Liver (tissue), 9 donors: ENCODE data around the gene SIK3. TPM values are rescaled to one million over a fixed set of nuclear protein-coding genes. Genes with fewer than 3 reads are reported as not detected.

ENCODE experiments used
- DNase-seq: peaks from one replicate; pipeline ENCODE4 v3.0.0-alpha.2; 2017; ENCODE audit warnings: low spot score
- H3K27ac ChIP-seq, 2 donors: one replicate each; pipeline ENCODE4 v1.7.0; 2013; ENCODE audit warnings: inconsistent platforms in 2 of 2, low read length in 2 of 2, control low read depth in 1 of 2, low read depth in 1 of 2, mild to moderate bottlenecking in 1 of 2
- H3K27me3 ChIP-seq, 4 donors: one replicate each; pipeline versions ENCODE4 v1.6.1 to v1.7.0; 2013; ENCODE audit warnings: low read length in 3 of 4, inconsistent platforms in 1 of 4, mild to moderate bottlenecking in 1 of 4, moderate library complexity in 1 of 4; ENCODE audit not compliant: control insufficient read depth in 4 of 4, insufficient read depth in 4 of 4
- H3K36me3 ChIP-seq, 4 donors: one replicate each; pipeline versions ENCODE4 v1.6.1 to v1.7.0; 2013; ENCODE audit warnings: low read length in 3 of 4, mild to moderate bottlenecking in 3 of 4, low read depth in 1 of 4, moderate library complexity in 1 of 4; ENCODE audit not compliant: control insufficient read depth in 4 of 4, insufficient read depth in 3 of 4
- H3K4me1 ChIP-seq, 4 donors: one replicate each; pipeline versions ENCODE4 v1.6.1 to v1.7.0; 2013; ENCODE audit warnings: low read length in 3 of 4, mild to moderate bottlenecking in 3 of 4, moderate library complexity in 1 of 4; ENCODE audit not compliant: control insufficient read depth in 4 of 4, insufficient read depth in 4 of 4
- H3K4me3 ChIP-seq, 3 donors: one replicate each; pipeline versions ENCODE4 v1.6.1 to v1.7.0; 2013; ENCODE audit warnings: low read length in 3 of 3, control low read depth in 1 of 3, low read depth in 1 of 3, mild to moderate bottlenecking in 1 of 3
- H3K9ac ChIP-seq, 2 donors: one replicate each; pipeline ENCODE4 v1.7.0; 2013; ENCODE audit warnings: low read length in 2 of 2, mild to moderate bottlenecking in 2 of 2, moderate library complexity in 2 of 2, control low read depth in 1 of 2, low read depth in 1 of 2
- H3K9me3 ChIP-seq, 4 donors: one replicate each; pipeline versions ENCODE4 v1.6.1 to v1.7.0; 2013; ENCODE audit warnings: low read length in 3 of 4; ENCODE audit not compliant: control insufficient read depth in 4 of 4
- EGR1 ChIP-seq, 2 donors: IDR thresholded peaks; 2 replicates each; pipeline ENCODE4 v1.6.1; 2016 to 2018; ENCODE audit warnings: antibody characterized with exemption in 2 of 2, low read depth in 2 of 2
- FOXA1 ChIP-seq: IDR thresholded peaks from 2 replicates; pipeline ENCODE4 v1.6.1; 2016; ENCODE audit warnings: antibody characterized with exemption
- FOXA2 ChIP-seq: IDR thresholded peaks from 2 replicates; pipeline ENCODE4 v1.6.1; 2016; ENCODE audit warnings: antibody characterized with exemption
- GABPA ChIP-seq, 2 donors: IDR thresholded peaks in 1 of 2; conservative IDR thresholded peaks in 1 of 2; 2 replicates each; pipeline ENCODE4 v1.6.1; 2016; ENCODE audit warnings: antibody characterized with exemption in 2 of 2, mild to moderate bottlenecking in 1 of 2, moderate library complexity in 1 of 2
- HNF4A ChIP-seq, 2 donors: conservative IDR thresholded peaks; 2 replicates each; pipeline ENCODE4 v1.6.1; 2016; ENCODE audit warnings: antibody characterized with exemption in 2 of 2, mild to moderate bottlenecking in 2 of 2
- HNF4G ChIP-seq: IDR thresholded peaks from 2 replicates; pipeline ENCODE4 v1.6.1; 2016; ENCODE audit warnings: antibody characterized with exemption
- JUND ChIP-seq, 2 donors: IDR thresholded peaks; 2 replicates each; pipeline ENCODE4 v1.6.1; 2016; ENCODE audit warnings: antibody characterized with exemption in 2 of 2
- NR2F2 ChIP-seq: IDR thresholded peaks from 2 replicates; pipeline ENCODE4 v1.6.1; 2016; ENCODE audit warnings: antibody characterized with exemption
- RAD21 ChIP-seq, 2 donors: IDR thresholded peaks; 2 replicates each; pipeline ENCODE4 v1.6.1; 2016; ENCODE audit warnings: antibody characterized with exemption in 2 of 2, mild to moderate bottlenecking in 2 of 2
- REST ChIP-seq: IDR thresholded peaks from 2 replicates; pipeline ENCODE4 v1.6.1; 2016; ENCODE audit warnings: antibody characterized with exemption, mild to moderate bottlenecking
- RXRA ChIP-seq, 2 donors: IDR thresholded peaks; 2 replicates each; pipeline ENCODE4 v1.6.1; 2017 to 2018; ENCODE audit warnings: antibody characterized with exemption in 2 of 2, mild to moderate bottlenecking in 1 of 2
- SP1 ChIP-seq: IDR thresholded peaks from 2 replicates; pipeline ENCODE4 v1.6.1; 2018; ENCODE audit warnings: antibody characterized with exemption, mild to moderate bottlenecking
- TAF1 ChIP-seq: conservative IDR thresholded peaks from 2 replicates; pipeline ENCODE4 v1.6.1; 2016; ENCODE audit warnings: antibody characterized with exemption, mild to moderate bottlenecking
- YY1 ChIP-seq: IDR thresholded peaks from 2 replicates; pipeline ENCODE4 v1.6.1; 2016; ENCODE audit warnings: antibody characterized with exemption, mild to moderate bottlenecking
- WGBS: extraction: QIAGEN DNeasy Blood & Tissue Kit; methylation state at CpG from one replicate; pipeline ENCODE4 v1.1.7; 2013; 5-methylcytosine and 5-hydroxymethylcytosine counted together
- polyA plus RNA-seq, 2 donors: library from polyadenylated mRNA; stranded (reverse) in 1 of 2; unstranded in 1 of 2; fragments of 200-250 nt in 1 of 2; fragments of >200 nt in 1 of 2; fragmentation: Nextera tagmentation in 1 of 2; extraction: Ambion mirVana in 1 of 2; gene quantifications; one replicate each; pipeline versions ENCODE4 v1.2.1 to v1.2.3, GENCODE V29; 2013 to 2015
- total RNA-seq, 2 donors: library from RNA; depleted of rRNA; stranded (reverse); fragments of >200 nt; gene quantifications; one replicate each; pipeline ENCODE4 v1.2.3, GENCODE V29; 2014
- TF ChIP-seq, protein P1 (sequence below): IDR thresholded peaks from 2 replicates; pipeline ENCODE4 v1.6.1; 2016; ENCODE audit warnings: antibody characterized with exemption
- TF ChIP-seq, protein P2 (sequence below): IDR thresholded peaks from 2 replicates; pipeline ENCODE4 v1.6.1; 2016; ENCODE audit warnings: antibody characterized with exemption
- TF ChIP-seq, protein P3 (sequence below): fragments of 150-350 bp; IDR thresholded peaks from 2 replicates; pipeline ENCODE4 v1.5.1; 2017; ENCODE audit warnings: improper control_type of control experiment, low read depth, low read length; ENCODE audit not compliant: missing input control
- TF ChIP-seq, protein P4 (sequence below): IDR thresholded peaks from 2 replicates; pipeline ENCODE4 v1.6.1; 2016; ENCODE audit warnings: antibody characterized with exemption
- donor health status: healthy.
- donor health status: healthy.
- donor health status: healthy.
- donor health status: healthy.
- donor health status: healthy.

SIK3 gene
- total and polyA plus RNA-seq, 4 donors: 6.9 to 52.4 (median 14.4) TPM

GRCh38 chr11:116935089-116935488 lies 163.1 kb downstream of the SIK3 start:
- TF ChIP-seq NR2F2: no peak
- no peak for TF ChIP-seq TAF1
- TF ChIP-seq, protein P1, sequence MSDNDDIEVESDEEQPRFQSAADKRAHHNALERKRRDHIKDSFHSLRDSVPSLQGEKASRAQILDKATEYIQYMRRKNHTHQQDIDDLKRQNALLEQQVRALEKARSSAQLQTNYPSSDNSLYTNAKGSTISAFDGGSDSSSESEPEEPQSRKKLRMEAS: no peak
- TF ChIP-seq HNF4A (conservative IDR thresholded peaks at IDR 0.05): no peak
- TF ChIP-seq RAD21 (IDR thresholded peaks at IDR 0.05): no peak
- TF ChIP-seq RXRA (IDR thresholded peaks at IDR 0.05): no peak
- TF ChIP-seq, protein P2, sequence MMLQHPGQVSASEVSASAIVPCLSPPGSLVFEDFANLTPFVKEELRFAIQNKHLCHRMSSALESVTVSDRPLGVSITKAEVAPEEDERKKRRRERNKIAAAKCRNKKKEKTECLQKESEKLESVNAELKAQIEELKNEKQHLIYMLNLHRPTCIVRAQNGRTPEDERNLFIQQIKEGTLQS: no peak
- TF ChIP-seq REST: no peak
- TF ChIP-seq FOXA2: no peak
- TF ChIP-seq, protein P3, sequence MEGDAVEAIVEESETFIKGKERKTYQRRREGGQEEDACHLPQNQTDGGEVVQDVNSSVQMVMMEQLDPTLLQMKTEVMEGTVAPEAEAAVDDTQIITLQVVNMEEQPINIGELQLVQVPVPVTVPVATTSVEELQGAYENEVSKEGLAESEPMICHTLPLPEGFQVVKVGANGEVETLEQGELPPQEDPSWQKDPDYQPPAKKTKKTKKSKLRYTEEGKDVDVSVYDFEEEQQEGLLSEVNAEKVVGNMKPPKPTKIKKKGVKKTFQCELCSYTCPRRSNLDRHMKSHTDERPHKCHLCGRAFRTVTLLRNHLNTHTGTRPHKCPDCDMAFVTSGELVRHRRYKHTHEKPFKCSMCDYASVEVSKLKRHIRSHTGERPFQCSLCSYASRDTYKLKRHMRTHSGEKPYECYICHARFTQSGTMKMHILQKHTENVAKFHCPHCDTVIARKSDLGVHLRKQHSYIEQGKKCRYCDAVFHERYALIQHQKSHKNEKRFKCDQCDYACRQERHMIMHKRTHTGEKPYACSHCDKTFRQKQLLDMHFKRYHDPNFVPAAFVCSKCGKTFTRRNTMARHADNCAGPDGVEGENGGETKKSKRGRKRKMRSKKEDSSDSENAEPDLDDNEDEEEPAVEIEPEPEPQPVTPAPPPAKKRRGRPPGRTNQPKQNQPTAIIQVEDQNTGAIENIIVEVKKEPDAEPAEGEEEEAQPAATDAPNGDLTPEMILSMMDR: no peak
- no peak for TF ChIP-seq EGR1 (IDR thresholded peaks at IDR 0.05; ENCODE audit: low read depth in 2 of 2)
- no peak for TF ChIP-seq GABPA (IDR thresholded peaks at IDR 0.05 in 1 of 2, conservative IDR thresholded peaks at IDR 0.05 in 1 of 2)
- no peak for TF ChIP-seq FOXA1
- no peak for TF ChIP-seq YY1
- Histone ChIP-seq H3K9ac (no peak overlapping the region), H3K4me3 (no peak overlapping the region), H3K27ac (no peak overlapping the region), H3K4me1 (peaks cover 6 to 25% (median 9%) of the 10 kb centered on the region in 4 donors), H3K27me3 (no peaks in the 10 kb centered on the region), H3K9me3 (no peaks in the 10 kb centered on the region), H3K36me3 (no peaks in the 10 kb centered on the region)
- WGBS: 100% methylated on average over 1 of the region's 1 CpG
- no peak for DNase-seq

DNA sequence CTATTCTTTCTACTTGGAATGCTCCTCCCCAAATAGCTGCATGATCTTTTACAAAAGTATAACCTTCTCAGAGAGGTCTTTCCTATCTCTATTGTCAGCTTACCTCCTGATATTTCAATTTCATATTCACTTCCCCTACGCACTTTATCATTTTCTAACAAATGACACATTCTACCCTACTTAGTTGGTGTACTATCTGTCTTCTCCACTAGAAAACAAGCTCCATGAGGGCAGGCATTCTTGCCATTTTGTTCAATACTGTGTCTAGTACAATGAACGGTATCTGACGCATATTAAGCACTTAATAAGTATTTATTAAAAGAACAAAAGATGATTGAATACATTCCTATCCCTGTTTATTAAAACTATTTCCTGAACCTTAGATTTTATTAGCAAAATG lies 164.3 kb downstream of the SIK3 start:
- Histone ChIP-seq H3K27ac (no peak overlapping the region), H3K9me3 (no peaks in the 10 kb centered on the region), H3K36me3 (no peaks in the 10 kb centered on the region), H3K4me3 (no peak overlapping the region), H3K27me3 (no peaks in the 10 kb centered on the region), H3K9ac (no peak overlapping the region), H3K4me1 (peaks cover 6 to 36% (median 20%) of the 10 kb centered on the region in 4 donors)
- no peak for DNase-seq
- 97% methylated on average over 3 of the region's 3 CpGs for WGBS
- TF ChIP-seq, protein P4, sequence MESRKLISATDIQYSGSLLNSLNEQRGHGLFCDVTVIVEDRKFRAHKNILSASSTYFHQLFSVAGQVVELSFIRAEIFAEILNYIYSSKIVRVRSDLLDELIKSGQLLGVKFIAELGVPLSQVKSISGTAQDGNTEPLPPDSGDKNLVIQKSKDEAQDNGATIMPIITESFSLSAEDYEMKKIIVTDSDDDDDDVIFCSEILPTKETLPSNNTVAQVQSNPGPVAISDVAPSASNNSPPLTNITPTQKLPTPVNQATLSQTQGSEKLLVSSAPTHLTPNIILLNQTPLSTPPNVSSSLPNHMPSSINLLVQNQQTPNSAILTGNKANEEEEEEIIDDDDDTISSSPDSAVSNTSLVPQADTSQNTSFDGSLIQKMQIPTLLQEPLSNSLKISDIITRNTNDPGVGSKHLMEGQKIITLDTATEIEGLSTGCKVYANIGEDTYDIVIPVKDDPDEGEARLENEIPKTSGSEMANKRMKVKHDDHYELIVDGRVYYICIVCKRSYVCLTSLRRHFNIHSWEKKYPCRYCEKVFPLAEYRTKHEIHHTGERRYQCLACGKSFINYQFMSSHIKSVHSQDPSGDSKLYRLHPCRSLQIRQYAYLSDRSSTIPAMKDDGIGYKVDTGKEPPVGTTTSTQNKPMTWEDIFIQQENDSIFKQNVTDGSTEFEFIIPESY: no peak
- TF ChIP-seq JUND (IDR thresholded peaks at IDR 0.05) (no peak), YY1 (no peak), HNF4G (no peak), SP1 (no peak), GABPA (IDR thresholded peaks at IDR 0.05 in 1 of 2, conservative IDR thresholded peaks at IDR 0.05 in 1 of 2) (no peak), FOXA2 (no peak), REST (no peak), NR2F2 (no peak), RAD21 (IDR thresholded peaks at IDR 0.05) (no peak), RXRA (IDR thresholded peaks at IDR 0.05) (no peak)
- TF ChIP-seq, protein P2: no peak
- TF ChIP-seq, protein P1: no peak
